PFSK-1 (cell line): ENCODE measurements around the gene CD28.

Experiments used
- POLR2AphosphoS5 ChIP-seq: IDR thresholded peaks from 2 replicates; pipeline ENCODE4 v1.6.1; 2012; ENCODE audit warnings: low read depth, mild to moderate bottlenecking, control low read depth, low read length, moderate library complexity
- REST ChIP-seq, 2 experiments: IDR thresholded peaks; 2 replicates each; pipeline versions ENCODE4 v1.6.1 to v1.8.0; 2011 to 2012; ENCODE audit warnings: low read depth in 2 of 2, low read length in 2 of 2, control low read depth in 1 of 2, inconsistent platforms in 1 of 2, mild to moderate bottlenecking in 1 of 2, moderate library complexity in 1 of 2; ENCODE audit not compliant: insufficient read depth in 1 of 2
- SIN3A ChIP-seq: IDR thresholded peaks from 2 replicates; pipeline ENCODE4 v1.6.1; 2012; ENCODE audit warnings: mild to moderate bottlenecking, low read length, moderate library complexity, borderline replicate concordance; ENCODE audit not compliant: insufficient read depth
- TAF1 ChIP-seq: IDR thresholded peaks from 2 replicates; pipeline ENCODE4 v1.6.1; 2012; ENCODE audit warnings: low read length, control low read depth, borderline replicate concordance; ENCODE audit not compliant: insufficient read depth

- TF ChIP-seq REST (IDR thresholded peaks at IDR 0.05; ENCODE audit: insufficient read depth in 1 of 2, low read depth in 2 of 2, low read length in 2 of 2), result no peak
- no peak for TF ChIP-seq TAF1
- no peak for TF ChIP-seq POLR2AphosphoS5
- TF ChIP-seq SIN3A, result no peak
Observed at GRCh38 chr2:203690441-203691047, 15.9 kb upstream of the CD28 start.
